PC-3 (cell line): ENCODE data around the gene ALDOC.

Experiments used
- EZH2 ChIP-seq: fragments of 300-600 bp; sonication (generic); IDR thresholded peaks from one replicate; pipeline ENCODE4 v1.6.1; 2017; ENCODE audit warnings: antibody characterized with exemption, mild to moderate bottlenecking, low read length; ENCODE audit not compliant: unreplicated experiment
- EZH2phosphoT487 ChIP-seq: fragments of 300-600 bp; sonication (generic); IDR thresholded peaks from 2 replicates; pipeline ENCODE4 v1.6.1; 2018; ENCODE audit warnings: mild to moderate bottlenecking, antibody characterized with exemption, low read length, borderline replicate concordance
- TF ChIP-seq, protein P1 (sequence below): fragments of 300-600 bp; sonication (generic); conservative IDR thresholded peaks from 2 replicates; pipeline ENCODE4 v1.5.1; 2017; ENCODE audit warnings: antibody characterized with exemption, low read depth, mild to moderate bottlenecking, low read length

DNA sequence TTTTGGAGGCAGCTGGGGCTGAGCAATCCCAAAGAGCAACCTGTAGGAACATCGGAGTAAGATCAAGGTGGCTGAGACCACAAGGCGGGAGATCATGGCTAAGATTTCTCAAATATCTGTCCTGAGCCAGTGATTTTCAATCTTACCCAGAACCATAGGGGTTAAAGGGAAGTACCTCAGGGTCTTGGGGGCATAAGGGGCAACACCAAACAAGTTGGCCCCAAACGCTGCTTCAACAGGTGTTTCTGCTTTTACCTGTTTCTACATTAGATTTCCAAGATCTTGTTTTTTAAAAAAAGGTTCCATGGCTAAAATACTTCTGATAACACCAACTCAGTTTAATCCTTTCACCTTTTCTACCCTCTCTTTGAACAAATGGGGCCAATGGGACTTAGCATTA is 21.7 kb downstream of the ALDOC start:
- TF ChIP-seq, protein P1, sequence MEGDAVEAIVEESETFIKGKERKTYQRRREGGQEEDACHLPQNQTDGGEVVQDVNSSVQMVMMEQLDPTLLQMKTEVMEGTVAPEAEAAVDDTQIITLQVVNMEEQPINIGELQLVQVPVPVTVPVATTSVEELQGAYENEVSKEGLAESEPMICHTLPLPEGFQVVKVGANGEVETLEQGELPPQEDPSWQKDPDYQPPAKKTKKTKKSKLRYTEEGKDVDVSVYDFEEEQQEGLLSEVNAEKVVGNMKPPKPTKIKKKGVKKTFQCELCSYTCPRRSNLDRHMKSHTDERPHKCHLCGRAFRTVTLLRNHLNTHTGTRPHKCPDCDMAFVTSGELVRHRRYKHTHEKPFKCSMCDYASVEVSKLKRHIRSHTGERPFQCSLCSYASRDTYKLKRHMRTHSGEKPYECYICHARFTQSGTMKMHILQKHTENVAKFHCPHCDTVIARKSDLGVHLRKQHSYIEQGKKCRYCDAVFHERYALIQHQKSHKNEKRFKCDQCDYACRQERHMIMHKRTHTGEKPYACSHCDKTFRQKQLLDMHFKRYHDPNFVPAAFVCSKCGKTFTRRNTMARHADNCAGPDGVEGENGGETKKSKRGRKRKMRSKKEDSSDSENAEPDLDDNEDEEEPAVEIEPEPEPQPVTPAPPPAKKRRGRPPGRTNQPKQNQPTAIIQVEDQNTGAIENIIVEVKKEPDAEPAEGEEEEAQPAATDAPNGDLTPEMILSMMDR = no peak
- TF ChIP-seq EZH2 (no peak), EZH2phosphoT487 (no peak)
